Effector CD4-positive, alpha-beta T cell (primary cell): ENCODE data around the gene LRGUK.
"Not testable (repeated sequence)": the region's sequence is repeated elsewhere in the genome, so short reads cannot be mapped to it uniquely, and the experiment has no call there.

Experiments used
- DNase-seq: peaks from one replicate; pipeline ENCODE4 v3.0.0-alpha.2; 2020

The LRGUK gene

DNA sequence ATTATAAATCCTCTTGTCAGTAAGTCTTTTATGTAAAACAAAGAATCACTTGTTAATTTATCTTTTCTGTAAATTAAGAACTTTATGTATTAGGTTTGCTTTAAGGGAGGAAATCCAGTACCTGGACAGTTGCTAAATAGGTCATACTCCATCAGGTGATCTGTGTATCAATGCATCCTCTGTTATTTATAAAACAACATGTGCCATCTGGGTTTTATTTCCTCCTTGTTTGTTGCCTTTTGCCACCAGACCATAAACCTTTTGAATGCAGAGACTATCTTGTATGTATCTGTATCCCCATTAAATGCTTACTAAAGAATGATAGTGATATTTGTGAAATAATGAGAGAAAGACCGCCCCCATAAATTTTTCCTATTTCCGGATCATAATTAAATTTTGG, 119.6 kb downstream of the LRGUK start:
- DNase-seq: no peak

DNA sequence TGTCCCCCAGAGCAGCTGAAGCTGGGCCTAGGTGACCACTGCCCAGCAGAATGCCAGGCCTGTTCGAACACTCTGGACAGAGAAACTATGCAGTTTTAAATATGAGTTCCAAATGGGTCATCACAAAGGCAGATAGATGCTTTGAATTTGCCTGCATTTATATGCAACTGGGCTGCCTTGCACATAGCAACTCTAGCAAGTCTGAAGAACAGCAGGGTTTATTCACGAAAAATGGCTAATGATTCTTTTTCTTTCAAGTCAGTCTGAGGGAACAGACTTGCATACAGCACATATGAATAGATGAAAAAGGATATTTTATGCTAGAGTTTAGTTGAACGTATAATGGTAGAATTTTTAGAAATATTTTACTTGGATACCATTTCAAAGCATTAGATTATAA, 121.1 kb downstream of the LRGUK start:
- DNase-seq: no peak

DNA sequence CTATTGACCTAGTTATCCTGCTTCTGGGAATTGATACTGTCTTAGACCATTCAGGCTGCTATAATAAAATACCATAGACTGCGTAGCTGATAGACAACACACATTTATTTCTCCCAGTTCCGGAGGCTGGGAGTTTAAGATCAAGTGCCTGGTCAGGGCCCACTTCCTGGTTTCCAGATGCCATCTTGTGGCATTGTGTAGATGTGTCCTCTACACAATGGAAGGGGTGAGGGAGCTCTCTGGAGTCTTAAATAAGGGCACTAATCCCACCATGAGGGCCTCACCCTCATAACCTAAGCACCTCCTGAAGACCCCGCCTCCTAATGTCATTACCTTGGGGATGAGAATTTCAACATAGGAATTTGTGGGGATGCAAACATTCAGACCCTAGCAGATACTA, 127.2 kb downstream of the LRGUK start:
- no peak for DNase-seq

DNA sequence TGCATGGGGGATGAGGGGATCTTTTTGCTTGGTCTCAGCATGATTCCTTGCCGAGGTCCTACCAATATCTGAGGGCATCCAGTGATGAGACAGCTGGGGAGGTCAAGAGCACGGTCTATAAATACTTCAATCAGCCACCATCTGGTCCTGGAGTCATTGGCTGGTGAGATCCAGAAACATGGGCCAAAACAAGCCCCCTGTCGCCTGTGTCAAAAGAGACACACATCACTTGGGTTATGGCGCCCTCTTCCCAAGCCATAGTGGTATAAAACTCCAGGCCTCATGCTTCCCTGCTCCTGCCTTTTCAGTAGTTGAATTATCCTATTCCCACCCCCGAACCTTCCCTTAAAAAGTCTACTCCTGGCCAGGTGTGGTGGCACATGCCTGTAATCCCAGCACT, 128.7 kb downstream of the LRGUK start:
- DNase-seq: no peak

DNA sequence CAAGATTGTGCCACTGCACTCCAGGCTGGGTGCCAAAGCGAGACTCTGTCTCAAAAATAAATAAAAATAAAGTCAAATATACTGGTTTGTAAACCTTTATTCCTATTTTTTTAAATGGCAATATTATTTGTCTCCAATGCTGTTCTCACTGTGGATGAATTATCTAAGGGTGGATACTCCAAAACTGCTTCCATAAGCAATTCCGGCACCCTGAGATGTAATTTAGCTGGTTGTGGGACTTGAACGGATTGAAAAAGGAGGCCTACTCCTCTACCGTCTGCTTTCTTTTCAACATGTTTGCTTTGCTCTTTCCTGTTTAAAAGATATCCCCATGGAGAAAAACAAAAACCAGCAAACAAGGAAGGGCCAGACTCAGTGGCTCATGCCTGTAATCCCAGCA, 135.2 kb downstream of the LRGUK start:
- no peak for DNase-seq

DNA sequence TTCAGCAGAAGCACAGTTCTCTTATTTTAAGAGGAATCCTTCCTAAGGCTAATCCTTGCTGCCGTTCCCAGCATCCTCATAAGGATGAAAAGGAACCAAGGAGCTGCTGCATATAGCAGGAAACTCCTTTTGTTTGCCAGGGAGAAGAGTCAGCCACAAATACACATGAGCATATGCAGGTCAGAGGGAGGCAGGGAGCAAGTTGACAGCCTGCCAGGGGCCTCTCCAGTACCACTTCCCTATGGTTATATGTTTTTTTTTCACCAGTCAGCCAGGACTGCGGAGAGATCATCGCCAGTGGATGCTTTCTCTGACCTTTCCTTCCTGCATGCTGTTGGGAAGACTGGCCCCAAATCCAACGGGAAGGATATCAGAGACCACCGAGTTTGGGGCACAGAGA, 149.8 kb downstream of the LRGUK start:
- no peak for DNase-seq

DNA sequence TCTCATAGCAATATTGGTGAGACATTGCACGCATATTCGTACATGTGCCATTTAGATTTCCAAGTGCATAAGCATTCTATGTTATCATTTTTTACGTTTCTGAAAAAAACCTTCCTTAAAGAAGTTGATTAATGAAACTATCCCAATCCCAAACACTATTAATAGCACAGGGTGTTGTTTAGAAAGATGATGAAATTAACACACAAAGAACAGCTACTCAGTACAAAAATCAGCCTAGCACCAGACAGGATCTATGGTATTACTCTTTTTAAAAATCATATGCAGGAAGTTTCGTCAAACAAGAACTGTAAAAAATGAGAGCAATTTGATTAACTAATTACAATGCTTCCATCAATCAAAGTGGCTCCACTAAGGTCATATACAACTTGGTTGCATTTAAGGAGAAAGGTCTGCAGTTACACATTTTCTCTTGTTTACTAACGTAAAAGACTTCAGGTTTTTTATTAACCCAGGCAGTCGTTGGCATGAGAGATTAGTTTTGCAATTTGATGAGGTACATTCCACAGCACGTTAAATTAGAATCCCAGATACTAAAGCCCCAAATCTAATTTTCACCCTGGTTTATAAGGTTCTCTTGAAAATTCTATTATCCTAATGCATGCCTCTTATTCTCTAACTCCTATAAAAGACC, 151.5 kb downstream of the LRGUK start:
- no peak for DNase-seq

DNA sequence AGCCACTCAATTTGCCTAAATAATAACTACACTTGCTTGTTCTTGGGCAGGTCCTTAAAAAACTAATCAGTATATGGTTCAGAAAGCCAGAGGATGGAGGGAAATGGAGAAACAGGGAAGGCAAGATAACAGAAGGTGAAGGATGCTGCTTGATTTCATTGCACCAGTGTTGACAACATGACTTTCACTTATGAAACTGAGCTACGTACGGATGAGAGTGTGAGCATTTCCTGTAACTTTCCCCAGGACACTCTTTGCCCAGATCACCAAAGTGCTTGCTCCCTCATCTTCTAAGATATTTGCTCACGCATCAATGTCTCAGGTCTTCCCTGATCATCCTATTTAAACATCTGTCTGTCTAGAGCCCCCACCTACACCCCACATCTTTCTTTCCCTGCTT, 152.2 kb downstream of the LRGUK start:
- DNase-seq: no peak

DNA sequence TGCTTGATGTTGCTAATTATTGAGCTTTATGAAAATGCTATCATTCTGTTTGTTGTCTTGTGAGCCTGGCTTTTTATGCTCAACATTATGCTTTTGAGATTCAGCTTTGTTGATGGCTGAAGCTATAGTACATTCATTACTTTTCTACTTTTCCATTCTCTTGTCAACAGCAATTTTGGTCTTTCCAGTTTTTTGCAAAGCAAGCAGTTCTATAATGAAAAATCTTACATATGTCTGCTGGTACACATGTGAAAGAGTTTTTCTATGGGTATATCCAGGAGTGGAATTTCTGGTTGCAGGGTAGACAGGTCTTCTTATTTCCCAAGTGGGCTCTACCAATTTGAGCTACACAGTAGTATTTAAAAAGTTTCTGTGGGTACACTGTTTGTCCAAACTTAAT, 152.8 kb downstream of the LRGUK start:
- DNase-seq: no peak

DNA sequence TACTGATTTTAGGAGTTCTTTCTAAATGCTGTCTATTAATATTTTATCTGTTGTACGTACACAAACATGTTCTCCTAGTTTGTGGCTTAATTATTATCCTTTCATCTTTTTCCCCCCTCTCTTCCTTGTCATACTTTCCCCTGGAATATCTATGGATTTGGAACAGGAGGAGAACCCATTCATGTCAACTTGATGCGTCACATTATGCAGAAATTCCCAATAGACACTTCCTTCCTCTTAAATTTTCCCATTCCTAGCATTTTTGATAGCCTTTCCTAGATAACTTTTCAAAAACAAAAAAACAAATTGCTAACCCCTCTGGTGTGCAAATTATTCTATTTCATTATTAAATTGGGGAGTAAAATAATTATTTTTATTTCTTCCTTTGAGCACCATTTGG, 153.4 kb downstream of the LRGUK start:
- no peak for DNase-seq

DNA sequence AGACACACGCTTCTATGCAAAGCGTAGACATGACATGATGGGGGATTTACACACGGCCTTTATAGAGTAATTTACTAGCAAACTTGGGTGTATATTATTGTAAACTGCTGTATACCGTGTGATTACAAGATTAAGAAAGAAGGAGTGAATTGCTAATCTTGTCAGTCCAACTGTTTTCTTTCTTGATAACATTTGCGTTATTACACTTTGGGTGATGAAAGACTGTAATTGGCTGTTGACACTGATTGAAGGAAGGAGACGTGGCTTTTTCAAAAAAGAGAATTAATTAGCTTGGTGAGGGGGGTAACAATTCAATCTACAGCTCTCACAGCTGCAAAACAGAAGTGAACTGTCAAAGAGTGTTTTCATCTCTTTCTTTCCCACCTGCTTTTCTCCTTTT, 156.9 kb downstream of the LRGUK start:
- no peak for DNase-seq

DNA sequence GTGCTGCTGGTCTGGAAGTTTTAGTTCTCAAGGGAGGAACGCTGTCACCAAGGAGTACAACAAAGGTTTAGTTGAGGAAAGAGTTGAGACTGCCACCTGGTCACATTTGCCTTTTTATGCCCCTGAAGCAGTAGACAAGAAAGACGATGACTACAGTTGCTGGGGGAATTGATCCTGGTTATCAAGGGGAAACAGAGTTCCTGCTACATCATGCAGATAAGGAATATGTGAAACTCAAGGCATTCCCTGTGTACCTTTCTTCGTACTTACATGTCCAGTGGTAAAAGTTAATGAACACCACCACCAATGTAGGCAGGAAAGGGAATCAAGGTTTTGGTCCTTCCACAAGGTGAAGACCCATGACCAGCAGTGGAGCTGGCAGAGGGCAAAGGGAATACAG, 157.8 kb downstream of the LRGUK start:
- no peak for DNase-seq

DNA sequence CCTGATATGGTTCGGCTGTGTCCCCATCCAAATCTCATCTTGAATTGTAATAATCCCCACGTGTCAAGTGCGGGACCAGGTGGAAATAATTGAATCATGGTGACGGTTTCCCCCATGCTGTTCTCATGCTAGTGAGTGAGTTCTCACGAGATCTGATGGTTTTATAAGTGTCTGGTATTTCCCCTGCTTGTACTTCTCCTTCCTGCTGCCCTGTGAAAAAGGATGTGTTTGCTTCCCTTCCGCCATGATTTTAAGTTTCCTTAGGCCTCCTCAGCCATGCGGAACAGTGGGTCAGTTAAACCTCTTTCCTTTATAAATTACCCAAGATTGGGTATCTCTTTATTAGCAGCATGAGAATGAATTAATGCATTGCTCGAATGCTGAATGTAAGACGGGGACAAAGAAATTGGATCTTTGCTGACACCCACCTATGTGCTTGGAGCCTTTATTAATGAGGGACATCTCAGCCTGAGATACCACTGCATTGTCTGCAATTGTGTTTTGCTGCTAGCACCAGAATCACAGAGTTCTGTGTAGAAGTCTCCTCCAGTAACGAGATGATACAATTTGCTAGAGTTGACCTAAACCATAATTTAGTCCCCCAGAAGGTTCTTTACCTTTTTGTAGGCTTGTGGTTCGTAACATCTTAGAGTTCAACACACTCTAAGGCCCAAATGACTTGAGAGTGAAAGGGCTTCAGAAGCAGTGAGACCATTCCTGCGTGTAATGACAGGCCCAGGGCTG, 160.9 kb downstream of the LRGUK start:
- no peak for DNase-seq

DNA sequence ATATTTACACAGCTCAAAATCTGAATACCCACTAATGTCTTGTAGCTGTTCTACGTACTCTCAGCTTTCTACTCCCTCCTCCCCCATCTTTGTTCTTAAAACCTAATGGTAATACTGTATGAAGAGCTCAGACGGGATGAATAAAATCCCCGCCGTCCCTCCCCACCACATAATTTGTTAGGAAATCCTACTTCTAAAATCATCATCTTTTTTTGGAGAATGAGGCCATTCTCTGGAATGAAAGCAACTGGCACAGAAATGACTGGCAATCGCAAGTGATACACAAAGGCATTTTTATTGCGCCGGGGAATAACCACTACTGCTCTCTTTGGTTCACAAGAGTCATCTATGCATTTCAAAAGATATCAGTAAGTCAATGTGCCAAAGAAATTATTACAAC, 162.3 kb downstream of the LRGUK start:
- DNase-seq: no peak

DNA sequence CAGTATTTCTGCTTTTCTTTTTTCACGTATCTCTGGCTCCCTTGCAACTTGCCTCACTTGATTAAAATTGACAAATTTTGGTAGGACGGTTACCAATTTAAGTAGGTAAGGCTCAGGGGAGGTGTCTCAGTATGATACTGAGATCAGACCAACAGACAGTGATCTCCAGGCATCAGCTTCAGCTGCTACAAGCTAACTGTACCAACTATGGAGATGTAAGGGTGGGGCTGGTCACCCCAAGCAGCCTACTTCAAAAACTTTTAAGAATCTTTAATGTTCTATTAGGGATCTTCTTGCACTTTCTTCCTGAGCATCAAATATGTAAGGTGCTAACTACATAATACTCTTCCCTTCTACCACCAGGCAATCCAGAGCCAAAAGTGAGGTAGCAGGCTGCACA, 162.7 kb downstream of the LRGUK start:
- no peak for DNase-seq

DNA sequence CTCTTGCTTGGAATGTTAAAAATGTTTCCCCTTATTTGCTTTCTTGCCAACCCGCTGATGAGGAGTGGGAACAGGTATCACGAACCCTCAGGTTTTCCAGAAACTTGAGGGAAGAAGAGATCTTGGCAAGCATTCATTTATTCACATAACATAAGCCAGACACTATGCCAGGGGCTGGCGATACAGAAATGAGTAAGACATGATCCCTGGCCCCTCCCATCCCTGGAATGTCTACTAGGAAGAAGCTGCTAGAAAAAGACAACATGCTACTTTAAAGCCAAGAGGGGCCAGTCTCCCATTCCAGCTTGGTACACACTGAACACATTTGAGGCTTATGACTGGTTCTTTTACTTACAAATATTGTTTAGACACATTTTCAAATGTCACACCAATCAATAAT, 163.1 kb downstream of the LRGUK start:
- DNase-seq: no peak

DNA sequence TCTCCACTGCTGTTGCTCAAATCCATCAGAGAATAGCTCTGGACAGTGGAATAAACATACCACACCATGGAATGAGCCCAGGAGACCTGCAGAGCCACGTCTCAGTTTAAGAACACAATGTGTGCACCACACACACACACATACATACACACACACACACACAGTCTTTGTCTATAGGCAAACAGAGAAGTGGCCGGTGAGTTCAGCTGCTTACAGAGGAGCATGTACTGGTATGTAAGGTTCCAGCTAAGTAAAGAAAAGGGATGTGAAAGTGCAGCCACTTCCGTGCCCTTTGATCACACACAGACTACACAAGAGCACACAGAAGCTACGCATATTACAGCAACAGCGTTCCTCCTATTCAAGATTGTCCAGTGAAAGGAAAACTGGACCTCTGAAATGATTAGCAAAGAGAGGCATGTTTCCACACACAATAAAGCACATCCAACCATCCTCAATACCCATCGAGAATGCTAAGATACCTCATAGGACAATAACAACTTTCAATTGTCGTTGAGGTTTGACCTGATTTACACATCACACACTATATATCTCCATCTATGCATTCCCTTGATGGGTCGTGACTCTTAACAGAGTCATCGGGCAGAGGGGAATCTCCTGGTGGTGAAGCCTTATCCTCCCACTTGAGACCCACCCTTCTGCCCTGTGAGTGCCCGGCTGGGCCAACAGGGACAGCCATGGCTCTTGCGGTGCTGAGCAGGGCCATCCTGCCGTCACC, 166.0 kb downstream of the LRGUK start:
- no peak for DNase-seq

DNA sequence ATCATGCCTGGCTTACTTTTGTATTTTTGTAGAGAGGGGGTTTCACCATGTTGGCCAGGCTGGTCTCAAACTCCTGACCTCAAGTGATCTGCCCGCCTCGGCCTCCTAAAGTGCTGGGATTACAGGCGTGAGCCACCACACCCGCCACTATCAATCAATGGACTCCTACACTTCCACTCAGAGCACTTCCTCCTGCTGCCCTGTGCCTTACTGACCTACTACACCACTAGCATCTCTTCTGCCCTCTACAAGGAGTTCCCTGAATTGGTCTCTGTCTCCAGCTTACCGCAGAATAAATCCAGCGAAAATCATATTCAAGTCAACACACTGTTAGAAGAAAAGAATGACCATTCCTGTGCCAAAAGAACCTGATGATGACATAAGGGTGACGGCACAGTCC, 168.8 kb downstream of the LRGUK start:
- not testable (repeated sequence) for DNase-seq

DNA sequence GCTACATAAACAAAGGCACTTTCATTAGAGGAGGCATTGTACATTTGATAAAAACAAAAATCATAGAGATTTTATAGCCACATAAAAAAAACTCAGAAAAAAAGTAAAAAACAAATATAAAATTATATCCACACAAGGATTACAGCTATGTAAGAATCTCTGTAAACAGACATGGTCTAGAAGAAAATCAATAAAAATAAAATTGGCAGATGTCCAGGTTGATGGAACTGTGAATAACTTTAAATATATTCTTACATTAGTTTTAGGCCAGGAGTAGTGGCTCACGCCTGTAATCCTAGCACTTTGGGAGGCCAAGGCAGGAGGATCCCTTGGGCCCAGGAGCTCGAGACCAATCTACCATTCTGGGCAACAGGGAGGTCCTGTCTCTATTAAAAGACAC, 170.3 kb downstream of the LRGUK start:
- no peak for DNase-seq

DNA sequence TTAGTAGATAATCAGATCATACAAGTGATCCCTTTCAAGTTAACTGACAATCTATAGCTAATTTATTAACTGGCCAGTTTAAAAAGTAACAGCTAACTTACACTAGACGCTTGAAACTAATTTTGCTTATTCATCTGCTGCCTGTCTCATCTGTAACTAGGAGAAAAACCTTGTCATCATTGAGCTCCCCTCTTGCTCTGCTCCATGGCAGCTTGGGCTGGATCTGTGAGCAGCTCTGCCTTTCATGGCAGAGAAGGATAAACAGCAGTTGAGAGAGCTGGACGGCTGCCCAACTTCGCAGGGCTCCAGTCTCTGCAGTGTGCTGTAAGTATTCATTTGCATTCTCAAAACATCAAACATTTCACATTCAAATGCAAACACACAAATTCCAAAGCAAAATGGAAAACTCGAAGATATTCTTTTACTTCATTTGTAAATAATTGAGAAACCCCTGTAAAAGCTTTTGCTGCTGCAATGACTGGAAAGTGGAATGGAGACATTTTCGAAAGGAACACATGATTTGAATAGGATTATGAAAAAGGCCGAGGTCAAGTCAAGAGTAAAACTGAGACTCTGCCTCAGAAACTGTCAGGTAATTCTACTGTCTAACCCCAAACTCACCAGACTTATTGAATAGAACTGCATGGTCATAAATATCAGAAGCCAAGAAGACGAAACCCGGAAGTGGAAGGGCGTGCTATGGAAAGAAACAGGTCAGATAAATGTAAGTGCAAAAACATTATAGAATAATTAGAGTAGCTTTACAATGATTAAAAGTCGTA, 172.0 kb downstream of the LRGUK start:
- no peak for DNase-seq

DNA sequence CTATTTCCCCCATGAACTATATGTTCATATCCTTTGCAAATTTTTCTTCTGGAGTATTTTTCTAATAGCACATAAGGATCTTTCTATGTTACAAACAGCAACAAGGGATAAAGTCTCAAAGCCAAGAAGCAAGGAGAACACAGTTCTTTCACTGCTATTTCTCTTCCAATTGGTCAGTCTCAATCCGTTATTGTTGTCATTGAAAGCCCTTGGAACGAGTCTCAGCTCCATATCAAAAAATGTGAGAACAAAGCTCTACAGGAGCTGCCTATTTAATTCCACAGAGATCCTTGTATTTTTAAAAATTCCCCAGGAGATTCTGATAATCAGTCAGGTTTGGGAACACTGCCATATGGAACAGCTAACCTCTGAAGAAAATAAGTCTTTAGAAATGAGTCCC, 173.8 kb downstream of the LRGUK start:
- DNase-seq: no peak

DNA sequence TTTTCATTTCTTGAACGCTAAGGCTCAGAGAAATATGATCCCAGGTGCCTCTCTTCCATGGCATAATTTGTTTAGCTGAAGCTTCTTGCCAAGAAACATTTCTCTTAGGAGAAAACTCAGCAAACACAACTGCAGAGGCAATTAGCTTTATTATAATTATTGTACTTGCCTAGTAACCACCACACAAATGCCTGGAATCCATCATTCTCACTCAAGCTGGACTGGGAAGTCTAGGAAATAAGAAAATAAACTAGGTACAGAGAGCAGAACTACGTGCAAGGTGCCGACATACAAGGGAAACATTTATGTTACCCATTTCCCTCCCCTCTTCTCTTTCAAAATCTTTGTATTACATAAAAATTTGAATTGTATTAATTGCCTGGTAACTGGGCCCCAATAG, 174.5 kb downstream of the LRGUK start:
- DNase-seq: no peak

DNA sequence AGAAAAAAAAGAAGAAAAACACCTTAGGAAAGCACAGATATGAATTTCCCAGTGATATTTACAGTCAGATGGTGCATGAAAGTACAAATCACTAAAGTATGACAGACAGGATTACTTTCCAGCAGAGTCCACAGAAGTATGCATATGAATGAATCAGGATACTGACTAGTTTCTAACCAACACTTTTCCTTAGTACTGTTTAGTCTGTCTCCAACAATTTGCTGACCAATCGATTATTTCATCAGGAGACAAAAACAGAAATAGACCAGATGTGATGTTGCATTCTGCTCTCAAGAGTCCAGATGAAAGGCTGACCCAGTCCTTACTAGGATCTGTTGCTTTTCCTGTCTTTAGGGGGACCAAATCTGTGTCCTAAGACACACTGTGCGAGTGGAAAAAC, 175.0 kb downstream of the LRGUK start:
- no peak for DNase-seq
